HG03342 (cell line): Measurements from ENCODE around the gene GMDS.
"Not testable (repeated sequence)": the region's sequence is repeated elsewhere in the genome, so short reads cannot be mapped to it uniquely, and the experiment has no call there.

ENCODE experiments used
- ATAC-seq: cut with Tn5 transposase; IDR thresholded peaks from one replicate; pipeline ENCODE4 v1.9.1; 2021; ENCODE audit warnings: mild to moderate bottlenecking, moderate library complexity; ENCODE audit not compliant: unreplicated experiment

The GMDS gene

GRCh38 chr6:1761477-1761877 lies 483.9 kb downstream of the GMDS start:
- ATAC-seq: no peak

DNA sequence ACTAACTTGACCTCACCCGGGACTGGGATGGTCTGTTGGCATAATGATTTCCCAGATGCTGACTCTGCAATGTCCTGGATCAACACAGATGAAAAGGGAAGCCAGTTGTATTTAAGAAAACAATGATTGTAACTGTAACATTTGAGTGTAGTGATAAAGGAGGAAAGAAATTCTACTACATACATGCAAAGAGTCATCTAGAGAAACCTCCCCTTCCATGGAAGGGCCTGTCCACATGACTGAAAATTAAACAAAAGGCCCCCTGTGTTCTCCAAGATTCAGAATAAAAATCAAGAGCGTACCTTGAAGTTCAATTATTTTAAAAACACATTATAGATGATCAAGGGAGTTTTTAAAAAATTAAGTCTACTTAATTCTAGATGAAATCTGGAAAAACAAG lies 484.5 kb downstream of the GMDS start:
- no peak for ATAC-seq

DNA sequence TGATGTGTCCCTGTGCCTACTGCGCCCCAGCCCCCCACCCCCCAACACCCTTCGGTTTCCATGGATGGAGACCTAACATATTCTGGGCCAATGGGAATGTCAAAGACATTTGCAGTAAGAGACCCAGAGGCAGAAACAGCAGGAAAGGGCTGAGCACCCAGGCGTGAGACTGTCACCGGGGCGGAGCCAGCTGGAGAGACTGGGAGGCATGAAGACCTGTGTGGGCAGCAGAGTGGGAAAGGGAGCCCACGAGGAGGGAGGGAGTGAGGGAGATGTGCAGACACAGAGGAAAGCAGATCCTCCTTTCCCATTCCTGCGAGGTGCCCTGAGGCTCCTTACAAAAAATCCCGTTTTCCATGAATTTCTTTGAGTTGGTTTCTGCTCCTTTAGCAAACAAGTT lies 485.5 kb downstream of the GMDS start:
- no peak for ATAC-seq

GRCh38 chr6:1758076-1758679 lies 487.2 kb downstream of the GMDS start:
- ATAC-seq: no peak

GRCh38 chr6:1757131-1757530 lies 488.3 kb downstream of the GMDS start:
- ATAC-seq: no peak

- ATAC-seq: no peak
These were observed 488.8 kb downstream of the GMDS start for GRCh38 chr6:1756472-1757129.

GRCh38 chr6:1751063-1751462 lies 494.3 kb downstream of the GMDS start:
- ATAC-seq: not testable (repeated sequence)

GRCh38 chr6:1749041-1749440 lies 496.4 kb downstream of the GMDS start:
- no peak for ATAC-seq

DNA sequence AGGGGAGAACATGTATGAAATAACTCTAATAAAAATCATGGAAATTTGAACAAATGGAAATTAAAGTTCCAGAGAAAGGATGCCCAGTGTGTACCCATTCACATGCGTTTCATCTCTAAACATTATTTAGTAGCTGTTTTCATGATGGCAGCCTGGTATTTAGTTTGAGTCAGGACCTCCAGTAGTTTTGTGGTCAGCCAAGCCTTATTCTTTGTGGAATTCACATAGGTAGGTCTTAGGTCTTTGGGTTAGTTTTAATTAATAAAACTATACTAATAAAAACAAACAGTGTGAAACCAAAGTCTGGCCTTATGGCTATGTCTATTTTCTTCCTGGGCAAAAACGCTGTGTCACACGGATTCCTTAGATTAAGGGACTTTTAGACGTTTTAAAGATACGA lies 497.9 kb downstream of the GMDS start:
- no peak for ATAC-seq

DNA sequence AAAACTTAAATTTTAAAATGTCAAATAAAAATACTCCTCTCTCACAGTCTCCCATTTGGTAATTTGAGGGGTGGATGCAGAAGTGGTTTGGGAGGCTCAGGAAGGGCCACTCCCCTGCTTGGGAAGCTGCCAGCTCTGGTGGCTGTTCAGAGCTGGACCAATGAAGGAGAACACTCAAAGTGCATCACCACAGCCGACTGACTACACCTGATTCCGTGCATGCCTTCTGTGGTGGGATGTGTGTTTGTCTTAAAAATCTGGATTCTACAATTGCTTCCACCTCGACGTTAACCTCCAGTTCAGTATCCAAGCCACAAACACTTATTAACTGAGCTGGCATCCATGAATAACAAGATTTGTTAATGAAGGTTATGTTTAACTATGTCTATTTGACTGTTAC lies 498.4 kb downstream of the GMDS start:
- ATAC-seq: no peak

GRCh38 chr6:1745814-1746213 lies 499.6 kb downstream of the GMDS start:
- no peak for ATAC-seq

DNA sequence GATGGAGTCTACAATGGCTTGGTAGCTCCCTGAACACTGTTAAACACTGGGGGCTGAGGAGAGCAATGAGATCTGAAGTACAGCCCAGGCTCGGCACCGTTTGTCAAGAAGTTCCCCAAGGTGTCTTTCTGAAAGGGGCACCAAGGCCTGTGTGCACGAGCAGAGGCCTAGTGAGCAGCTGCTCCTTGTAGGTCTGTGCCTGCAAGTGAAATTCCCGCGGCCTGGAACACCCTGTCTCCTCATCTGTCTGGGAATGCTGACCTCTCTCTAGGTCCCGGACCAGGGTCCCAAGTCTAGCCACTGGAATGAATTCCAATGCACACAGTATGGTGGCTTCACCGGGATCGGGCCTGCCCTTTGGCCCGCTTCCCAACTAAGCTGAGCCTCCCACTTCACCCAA lies 500.9 kb downstream of the GMDS start:
- no peak for ATAC-seq

DNA sequence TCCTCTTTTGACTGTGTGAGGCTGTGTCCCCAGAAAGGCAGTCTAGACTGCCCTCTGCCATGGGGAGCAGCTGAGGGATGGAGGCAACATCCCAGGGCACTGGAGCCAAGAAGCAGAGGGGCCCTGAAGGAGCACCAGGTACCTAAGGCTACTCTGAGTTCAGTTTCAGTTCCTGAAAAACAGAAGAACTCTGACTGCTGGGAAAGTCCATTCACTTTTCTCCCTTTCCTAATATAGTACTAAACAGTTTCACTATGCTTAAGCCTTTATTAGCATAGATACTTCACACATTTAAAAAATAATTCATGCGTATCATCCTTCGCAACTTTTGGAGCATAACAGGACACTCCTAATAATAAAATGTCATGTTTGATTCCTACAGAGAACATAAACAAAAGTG lies 505.7 kb downstream of the GMDS start:
- ATAC-seq: peak; percentile 89

GRCh38 chr6:1739220-1739619 lies 506.2 kb downstream of the GMDS start:
- ATAC-seq: peak; percentile 27

GRCh38 chr6:1738558-1739081 lies 506.8 kb downstream of the GMDS start:
- no peak for ATAC-seq

DNA sequence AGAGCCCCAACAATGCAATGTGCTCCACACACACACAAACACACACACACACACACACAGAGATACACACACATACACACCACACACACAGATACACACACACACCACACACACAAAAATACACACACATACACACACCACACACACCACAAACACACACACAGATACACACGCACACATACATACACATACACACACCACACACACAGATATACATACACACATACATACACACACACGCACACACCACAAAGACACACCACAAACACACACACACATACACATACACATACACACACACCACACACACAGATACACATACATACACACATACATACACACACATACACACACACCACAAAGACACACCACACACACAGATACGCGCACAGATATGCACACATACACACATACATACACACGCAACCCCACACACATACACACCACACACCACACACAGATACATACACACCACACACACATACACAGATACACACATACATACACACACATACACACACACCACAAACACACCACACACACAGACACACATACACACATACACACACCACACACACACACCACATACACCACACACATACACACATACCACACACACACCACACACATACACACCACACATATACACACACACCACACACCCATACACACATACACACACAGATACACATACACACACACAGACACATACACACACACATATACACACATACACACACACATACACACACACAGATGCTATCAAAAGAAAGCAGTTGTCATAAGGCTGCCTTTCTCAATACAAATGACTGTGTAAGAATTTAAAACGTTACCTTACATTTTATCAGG lies 507.7 kb downstream of the GMDS start:
- ATAC-seq: no peak

GRCh38 chr6:1736346-1737105 lies 508.9 kb downstream of the GMDS start:
- ATAC-seq: no peak

DNA sequence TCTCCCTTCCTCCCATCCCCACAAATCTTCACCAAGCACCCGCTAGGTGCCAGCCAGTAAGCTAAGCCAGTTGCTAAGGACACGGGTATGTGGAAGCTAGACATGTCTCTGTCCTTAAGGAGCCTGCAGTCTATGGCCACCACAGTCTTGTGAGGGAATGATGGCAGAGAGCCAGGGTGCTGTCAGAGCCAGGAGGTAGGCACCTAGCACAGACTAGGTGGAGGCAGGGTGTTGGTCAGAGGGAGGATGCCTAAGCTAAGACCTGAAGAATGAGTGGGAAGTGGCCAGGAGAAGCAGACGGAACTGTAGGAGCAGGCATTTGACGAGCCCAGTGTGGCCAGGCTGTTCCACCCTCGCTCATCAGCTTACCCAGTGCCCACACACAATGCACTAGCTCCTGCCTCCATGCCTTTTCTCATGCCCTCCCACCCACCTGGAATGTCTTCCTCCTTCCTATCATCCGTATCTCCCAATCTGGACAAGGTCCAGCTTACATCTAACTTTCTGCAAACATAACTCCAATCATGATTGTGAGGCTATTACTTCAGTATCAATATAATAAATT lies 510.1 kb downstream of the GMDS start:
- ATAC-seq: no peak

DNA sequence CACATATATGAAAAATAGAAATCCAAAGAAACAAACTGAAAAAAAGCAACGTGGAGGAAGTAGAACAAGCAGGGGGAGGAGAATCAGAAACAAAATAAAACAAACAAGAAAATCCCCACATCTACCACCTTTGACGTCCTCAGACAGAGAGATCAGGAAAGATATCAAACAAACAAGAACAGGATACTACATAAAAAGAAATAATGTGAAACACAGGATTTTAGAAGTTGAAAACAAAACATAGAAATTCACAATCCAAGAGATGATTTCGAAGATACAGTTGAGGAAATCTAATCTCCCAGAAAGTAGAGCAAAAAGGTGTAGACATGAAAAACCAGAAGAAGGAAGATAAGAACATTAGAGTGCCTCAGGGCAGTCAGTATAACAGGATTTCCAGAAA lies 514.5 kb downstream of the GMDS start:
- no peak for ATAC-seq

DNA sequence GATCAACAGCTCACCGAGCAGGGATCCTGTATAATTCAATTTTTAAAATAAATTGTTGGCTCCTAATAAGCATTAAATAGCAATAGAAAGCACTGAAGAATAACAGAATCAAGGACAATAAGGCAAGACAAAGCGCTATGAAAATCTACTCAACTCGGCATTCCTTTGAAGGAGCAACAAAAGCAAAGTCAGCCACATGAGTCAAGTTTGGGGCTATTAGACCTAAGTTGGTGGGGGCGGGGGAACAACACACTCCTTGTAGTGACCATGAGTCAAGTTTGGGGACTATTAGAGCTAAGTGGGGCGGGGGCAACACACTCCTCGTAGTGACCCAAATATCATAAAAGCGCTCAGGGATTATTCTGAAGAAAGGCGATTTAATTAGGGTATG lies 515.7 kb downstream of the GMDS start:
- no peak for ATAC-seq
